ENCODE results near the gene GSS.

DNA sequence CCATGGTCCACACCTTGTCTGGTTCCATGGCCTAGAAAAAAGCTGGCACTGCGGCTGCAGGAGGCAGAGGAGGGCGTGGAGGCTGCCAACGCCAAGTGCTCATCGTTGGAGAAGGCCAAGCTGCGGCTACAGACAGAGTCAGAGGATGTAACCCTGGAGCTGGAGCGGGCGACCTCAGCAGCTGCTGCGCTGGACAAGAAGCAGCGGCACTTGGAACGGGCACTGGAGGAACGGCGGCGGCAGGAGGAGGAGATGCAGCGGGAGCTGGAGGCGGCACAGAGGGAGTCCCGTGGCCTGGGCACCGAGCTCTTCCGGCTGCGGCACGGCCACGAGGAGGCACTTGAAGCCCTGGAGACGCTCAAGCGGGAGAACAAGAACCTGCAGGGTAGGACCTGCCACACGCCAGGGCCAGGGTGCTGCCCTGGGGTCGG, 43.4 kb upstream of the GSS start:
- TF ChIP-seq, protein P1, sequence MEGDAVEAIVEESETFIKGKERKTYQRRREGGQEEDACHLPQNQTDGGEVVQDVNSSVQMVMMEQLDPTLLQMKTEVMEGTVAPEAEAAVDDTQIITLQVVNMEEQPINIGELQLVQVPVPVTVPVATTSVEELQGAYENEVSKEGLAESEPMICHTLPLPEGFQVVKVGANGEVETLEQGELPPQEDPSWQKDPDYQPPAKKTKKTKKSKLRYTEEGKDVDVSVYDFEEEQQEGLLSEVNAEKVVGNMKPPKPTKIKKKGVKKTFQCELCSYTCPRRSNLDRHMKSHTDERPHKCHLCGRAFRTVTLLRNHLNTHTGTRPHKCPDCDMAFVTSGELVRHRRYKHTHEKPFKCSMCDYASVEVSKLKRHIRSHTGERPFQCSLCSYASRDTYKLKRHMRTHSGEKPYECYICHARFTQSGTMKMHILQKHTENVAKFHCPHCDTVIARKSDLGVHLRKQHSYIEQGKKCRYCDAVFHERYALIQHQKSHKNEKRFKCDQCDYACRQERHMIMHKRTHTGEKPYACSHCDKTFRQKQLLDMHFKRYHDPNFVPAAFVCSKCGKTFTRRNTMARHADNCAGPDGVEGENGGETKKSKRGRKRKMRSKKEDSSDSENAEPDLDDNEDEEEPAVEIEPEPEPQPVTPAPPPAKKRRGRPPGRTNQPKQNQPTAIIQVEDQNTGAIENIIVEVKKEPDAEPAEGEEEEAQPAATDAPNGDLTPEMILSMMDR (IDR thresholded peaks at IDR 0.05; ENCODE audit: control extremely low read depth in 1 of 3, insufficient read depth in 1 of 3, low read depth in 1 of 3, low read length in 3 of 3), result no peak
- TF ChIP-seq FOSL1 (IDR thresholded peaks at IDR 0.05; ENCODE audit: insufficient read depth, low read depth, low read length) (no peak), EP300 (IDR thresholded peaks at IDR 0.05; ENCODE audit: borderline replicate concordance in 1 of 2, low read depth in 2 of 2, low read length in 2 of 2) (no peak), RXRA (IDR thresholded peaks at IDR 0.05; ENCODE audit: insufficient read depth, low read depth, low read length) (no peak), SUZ12 (IDR thresholded peaks at IDR 0.05; ENCODE audit: low read length) (no peak), POLR2AphosphoS5 (IDR thresholded peaks at IDR 0.05; ENCODE audit: low read depth, low read length) (no peak), BCL11A (IDR thresholded peaks at IDR 0.05; ENCODE audit: low read depth in 2 of 2, low read length in 2 of 2) (no peak), BACH1 (IDR thresholded peaks at IDR 0.05; ENCODE audit: low read length) (no peak), PHF8 (conservative IDR thresholded peaks at IDR 0.05; ENCODE audit: low read depth, low read length) (no peak)
- TF ChIP-seq, protein P2, sequence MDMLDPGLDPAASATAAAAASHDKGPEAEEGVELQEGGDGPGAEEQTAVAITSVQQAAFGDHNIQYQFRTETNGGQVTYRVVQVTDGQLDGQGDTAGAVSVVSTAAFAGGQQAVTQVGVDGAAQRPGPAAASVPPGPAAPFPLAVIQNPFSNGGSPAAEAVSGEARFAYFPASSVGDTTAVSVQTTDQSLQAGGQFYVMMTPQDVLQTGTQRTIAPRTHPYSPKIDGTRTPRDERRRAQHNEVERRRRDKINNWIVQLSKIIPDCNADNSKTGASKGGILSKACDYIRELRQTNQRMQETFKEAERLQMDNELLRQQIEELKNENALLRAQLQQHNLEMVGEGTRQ (IDR thresholded peaks at IDR 0.05; ENCODE audit: low read length), result no peak

Data from H1 (cell line).